Erythroblast (primary cell): ENCODE results near the gene FNBP1L.
A peak's percentile ranks its signal among the peaks of the same experiment; 100 is the strongest.

ENCODE experiments used
- DNase-seq, 2 experiments: peaks; one replicate each; lab custom pipeline; 2025; lab: John Stamatoyannopoulos, UW
- GATA1 ChIP-seq: IDR thresholded peaks from 2 replicates; pipeline ENCODE4 v1.6.1; 2011; ENCODE audit warnings: low read depth, mild to moderate bottlenecking, control low read depth, low read length, moderate library complexity
- POLR2A ChIP-seq: IDR thresholded peaks from 2 replicates; pipeline ENCODE4 v1.6.1; 2011; ENCODE audit warnings: mild to moderate bottlenecking, low read length

The FNBP1L gene

DNA sequence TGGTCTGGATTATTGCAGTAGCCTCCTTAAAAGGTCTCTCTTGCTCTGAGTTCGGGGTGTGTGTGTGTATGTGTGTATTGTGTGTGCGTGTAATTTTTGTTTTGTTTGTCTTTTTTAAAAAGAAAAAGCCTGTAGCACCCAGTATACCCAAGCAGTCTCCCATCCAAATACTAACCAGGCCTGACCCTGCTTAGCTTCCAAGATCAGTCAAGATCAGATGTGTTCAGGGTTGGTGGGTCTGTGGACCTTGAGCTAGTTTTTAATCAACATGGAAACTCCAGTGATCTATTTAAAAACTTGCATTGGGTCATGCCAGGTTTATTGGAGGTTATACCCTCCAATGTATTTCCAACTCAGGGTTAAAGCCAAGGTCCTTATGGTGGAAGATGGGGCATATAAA, 40.3 kb downstream of the FNBP1L start:
- no peak for TF ChIP-seq GATA1
- TF ChIP-seq POLR2A, result no peak

DNA sequence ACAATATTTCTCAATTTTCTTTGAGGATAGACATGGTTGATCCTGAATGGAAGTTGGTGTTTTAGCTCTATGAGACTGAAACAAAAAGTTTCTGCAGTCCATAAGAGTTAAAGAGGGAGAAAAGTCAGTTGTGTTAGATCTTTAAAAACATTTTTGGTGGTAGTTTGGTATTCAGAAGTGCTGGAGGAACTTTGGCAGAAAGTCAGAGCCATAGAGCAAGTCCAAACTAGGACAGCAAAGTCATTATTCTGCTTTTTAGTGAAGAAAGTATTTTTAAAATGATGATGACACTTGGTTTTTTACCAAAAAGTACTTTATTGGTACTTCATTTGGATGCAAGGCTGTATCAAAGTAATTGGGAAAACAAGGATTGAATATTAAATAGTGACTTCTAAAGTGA, 41.8 kb downstream of the FNBP1L start:
- no peak for TF ChIP-seq POLR2A
- no peak for TF ChIP-seq GATA1
- no peak for DNase-seq

More for the DNA sequence above, 40.3 kb downstream of the FNBP1L start:
- peak in 1 of 2 experiments; percentile 7 for DNase-seq

DNA sequence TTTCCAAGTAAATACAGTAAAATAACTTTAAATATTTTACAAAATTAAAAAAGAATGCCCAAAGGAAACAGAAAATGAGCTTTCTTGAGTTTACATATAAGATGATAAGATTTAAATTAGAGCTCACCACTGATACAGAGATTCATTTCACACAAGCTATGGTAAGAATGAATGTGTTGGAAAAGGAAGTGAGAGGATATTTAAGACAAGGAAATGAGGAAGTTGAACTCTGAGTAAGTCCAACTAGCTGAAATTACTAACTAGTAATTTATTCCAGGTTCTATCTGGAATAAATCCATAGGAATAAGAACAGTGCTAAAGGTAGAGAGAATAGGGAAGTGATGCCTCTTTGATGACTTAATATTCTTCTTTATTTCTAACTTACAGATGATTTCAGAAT, 42.4 kb downstream of the FNBP1L start:
- TF ChIP-seq POLR2A (no peak), GATA1 (no peak)
- DNase-seq, result no peak

DNA sequence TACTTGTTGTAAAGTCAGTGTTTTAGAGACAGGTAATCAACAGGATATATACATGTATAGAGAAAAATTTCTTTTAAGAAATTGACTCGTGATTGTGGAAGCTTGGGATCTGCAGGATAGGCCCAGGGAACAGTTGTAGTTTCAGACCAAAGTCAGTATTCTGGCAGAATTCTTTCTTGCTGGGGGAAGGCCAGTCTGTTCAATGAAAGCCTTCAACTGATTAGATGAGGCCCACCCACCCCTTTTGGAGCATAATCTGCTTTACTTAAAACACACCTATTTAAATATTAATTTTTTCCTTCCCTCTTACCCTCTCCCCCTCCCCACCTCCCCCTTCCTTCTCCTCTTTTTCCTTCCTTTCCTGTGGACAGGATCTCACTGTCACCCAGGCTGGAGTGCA, 48.0 kb downstream of the FNBP1L start:
- DNase-seq, result no peak
- TF ChIP-seq GATA1, result no peak
- TF ChIP-seq POLR2A, result no peak

DNA sequence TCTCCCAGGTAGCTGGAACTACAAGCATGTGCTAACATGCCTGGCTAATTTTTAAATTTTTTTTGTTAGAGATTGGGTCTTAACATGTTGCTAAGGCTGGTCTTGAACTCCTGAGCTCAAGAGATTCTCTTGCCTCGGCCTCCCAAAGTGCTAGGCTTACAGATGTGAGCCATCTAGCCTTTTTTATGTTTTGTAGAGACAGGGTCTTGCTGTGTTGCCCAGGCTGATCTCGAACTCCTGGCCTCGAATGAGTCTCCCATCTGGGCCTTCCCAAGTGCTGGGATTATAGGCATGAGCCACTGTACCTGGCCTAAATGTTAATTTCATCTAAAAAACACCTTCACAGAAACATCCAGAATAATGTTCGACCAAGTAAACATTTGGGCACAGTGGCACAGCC, 48.6 kb downstream of the FNBP1L start:
- no peak for DNase-seq
- TF ChIP-seq GATA1, result no peak
- no peak for TF ChIP-seq POLR2A

DNA sequence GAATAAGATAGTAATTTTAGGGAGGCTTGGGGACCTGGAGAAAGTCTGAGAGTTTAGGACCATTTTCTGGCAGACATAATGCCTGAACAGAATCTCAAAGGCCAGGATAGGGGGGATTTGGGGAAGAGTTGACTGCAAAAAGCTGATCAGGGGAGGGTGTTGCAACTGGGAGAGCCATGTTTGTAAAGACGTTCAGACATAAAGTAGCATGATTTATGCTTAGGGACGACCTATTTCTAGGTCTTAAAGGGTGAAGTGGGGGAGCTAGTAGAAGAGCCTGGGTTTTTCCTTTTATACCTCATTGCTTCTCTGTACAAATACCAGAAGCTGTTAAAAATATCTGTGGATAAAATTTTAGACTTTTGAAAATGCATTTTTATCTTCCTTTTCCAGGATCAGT, 51.2 kb downstream of the FNBP1L start:
- DNase-seq, result no peak
- TF ChIP-seq POLR2A (no peak), GATA1 (no peak)

DNA sequence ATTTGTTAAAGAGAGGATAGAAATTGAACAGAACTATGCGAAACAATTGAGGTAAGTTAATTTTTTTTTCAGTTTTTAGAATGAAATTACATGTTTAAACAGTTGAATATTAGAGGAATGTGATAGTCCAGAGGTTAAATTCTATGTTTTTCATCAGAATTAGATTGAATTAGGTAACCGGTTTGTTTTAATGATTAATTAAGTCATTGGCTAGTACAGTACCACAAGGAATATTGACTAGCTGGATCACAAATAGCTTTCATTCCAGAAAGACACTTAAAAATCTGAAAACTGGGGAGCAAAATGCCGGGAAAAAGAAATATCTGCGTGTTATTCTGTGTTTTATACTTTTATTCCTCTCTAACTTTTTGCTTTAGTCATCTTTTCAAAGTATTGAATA, 51.6 kb downstream of the FNBP1L start:
- DNase-seq, result no peak
- TF ChIP-seq POLR2A, result no peak
- TF ChIP-seq GATA1, result no peak

DNA sequence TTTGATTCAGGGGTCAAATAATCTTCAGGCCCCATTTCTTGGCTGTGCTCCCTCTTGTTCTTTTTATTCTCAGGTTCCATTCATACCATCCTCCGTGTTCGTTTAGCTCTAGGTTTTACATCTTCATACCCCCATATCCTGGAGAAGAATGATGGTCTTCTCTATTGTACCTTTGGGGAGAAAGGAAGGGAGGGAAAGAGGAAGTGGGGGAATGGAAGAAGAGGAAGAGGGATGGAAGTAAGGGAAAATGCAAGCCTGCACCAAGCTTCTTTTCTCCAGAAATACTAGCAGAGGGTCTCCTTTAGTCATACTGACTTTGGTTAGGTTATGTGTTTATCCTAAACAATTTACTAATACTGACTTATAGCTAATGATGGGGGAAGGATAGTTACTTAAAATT, 52.4 kb downstream of the FNBP1L start:
- TF ChIP-seq GATA1 (no peak), POLR2A (no peak)
- no peak for DNase-seq

DNA sequence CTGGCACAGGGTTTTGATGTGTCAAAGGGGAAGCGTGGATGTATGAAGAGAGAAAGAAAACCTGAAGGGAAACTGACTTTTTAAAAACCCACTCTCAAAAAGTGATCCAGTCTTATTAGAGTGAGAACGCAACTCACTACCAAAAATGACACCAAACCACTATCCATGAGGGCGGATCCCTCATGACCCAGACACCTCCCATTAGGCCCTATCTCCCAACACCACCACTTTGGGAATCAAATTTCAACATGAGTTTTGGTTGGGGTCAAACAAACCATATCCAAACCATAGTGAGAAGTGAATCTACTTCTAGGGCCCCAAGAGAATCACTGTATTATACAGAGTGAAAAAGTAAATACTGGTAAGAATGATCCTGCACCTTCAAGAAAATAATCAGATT, 53.5 kb downstream of the FNBP1L start:
- peak; percentile 13 to 27 for DNase-seq

DNA sequence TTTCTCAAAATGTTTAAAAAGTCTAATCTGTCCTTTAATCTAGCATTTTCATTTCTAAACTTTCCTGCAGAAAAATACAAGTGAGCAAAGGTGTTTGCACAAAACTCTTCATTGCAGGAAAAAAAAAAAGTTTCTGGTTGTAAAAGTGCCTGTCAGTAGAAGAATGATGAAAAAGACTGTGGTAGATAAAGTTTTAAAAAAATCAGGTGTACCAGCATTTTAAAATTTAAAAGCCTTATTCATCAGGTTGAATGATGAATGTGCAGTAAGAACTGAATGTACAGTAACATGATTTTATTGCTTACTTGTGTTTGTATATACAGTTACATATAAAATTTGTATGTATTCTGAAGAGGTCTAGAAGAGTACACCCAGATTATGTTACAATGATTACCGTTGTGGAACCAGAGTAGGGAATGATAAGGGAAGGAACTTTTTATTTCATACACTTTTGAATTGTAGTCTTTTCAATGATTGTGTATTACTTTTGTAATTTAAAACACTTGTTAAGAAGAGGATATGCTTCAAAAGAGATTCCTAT, 54.0 kb downstream of the FNBP1L start:
- no peak for DNase-seq
- TF ChIP-seq GATA1 (no peak), POLR2A (no peak)

More for the DNA sequence above, 53.5 kb downstream of the FNBP1L start:
- TF ChIP-seq POLR2A, result no peak

DNA sequence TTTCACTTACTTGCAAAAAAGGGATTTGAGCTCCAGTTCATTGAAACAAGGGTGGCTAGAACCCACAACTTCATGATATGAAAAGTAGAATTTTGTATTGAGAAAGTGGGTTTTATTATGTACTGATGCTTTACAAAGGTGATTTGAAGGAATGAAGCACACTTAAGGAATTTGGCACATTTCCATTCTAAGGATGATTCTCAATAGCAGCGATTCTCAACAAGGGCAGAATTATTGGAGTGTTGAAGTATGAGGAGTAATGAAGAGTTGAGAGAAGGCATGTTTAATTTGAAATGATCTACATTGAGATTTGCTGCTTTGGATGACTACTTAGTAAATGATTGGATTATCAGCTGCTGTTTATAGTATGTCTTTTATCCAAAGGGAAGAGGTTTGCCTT, 54.7 kb downstream of the FNBP1L start:
- peak in 1 of 2 experiments; percentile 5 for DNase-seq

DNA sequence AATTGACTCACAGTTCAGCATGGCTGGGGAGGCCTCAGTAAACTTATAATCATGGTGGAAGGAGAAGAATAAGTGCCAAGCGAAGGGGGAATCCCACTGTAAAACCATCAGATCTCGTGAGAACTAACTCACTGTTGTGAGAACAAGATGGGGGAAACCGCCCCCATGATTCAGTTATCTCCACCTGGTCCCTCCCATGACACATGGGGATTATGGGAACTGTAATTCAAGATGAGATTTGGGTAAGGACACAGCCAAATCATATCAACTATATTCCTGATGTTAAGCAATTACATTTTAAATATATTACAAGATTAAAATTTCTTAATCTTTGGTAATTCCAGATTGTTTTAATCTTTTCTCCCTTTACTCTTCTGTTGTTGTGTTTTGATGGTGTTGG, 55.2 kb downstream of the FNBP1L start:
- no peak for TF ChIP-seq GATA1
- no peak for TF ChIP-seq POLR2A
- DNase-seq, result no peak

More for the DNA sequence above, 54.7 kb downstream of the FNBP1L start:
- TF ChIP-seq GATA1 (no peak), POLR2A (no peak)

DNA sequence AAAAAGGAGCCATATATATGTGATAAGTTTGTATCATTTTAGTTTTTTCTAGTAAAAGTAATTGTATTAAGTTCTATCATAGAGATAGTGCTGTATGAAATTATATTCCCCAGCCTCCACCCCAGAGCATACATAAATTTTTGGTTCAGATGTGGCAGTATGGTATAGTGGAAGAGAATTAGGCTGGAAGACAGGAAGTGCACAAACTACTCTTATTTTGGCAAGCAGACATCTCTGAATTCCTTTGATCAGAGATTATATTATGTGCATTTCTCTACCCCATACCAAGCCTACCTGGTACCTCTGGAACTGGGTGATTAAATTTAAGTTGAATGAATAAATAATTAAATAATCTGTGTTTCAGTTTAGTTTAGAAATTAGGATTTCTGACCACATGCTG, 55.9 kb downstream of the FNBP1L start:
- TF ChIP-seq POLR2A, result no peak
- no peak for TF ChIP-seq GATA1
- no peak for DNase-seq

DNA sequence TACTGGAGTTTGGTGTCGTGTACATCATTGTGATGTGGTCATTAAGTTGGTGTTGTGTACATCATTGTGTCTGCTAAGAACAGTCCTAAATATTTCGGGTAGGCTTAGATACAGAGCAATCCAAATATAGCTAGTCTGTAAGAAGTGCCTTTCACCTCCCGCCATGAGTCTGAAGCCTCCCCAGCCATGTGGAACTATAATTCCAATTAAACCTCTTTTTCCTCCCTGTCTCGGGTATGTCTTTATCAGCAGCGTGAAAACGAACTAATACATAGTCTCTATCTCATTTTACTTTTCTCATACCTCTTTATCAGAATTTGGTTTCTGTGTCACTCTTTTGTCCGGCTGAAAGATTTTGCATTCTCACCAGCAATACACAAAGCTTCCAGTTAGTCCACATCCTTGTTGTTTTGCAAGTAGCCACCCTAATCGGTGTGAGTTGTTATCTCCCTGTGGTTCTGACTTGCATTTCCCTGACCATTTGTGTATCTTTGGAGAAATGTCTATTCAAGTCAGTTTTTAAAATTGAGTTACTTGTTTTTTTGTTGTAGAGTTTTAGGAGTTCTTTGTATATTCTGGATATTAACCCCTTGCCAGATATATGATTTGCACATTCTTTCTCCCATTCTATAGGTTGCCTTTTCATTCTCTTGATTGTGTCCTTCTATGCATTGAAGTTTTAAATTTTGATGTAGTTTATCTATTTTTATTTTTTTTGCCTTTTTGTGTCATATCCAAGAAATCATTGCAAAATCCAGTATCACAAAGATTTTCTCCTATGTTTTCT, 56.5 kb downstream of the FNBP1L start:
- TF ChIP-seq GATA1 (no peak), POLR2A (no peak)
- peak; percentile 37 to 57 for DNase-seq

DNA sequence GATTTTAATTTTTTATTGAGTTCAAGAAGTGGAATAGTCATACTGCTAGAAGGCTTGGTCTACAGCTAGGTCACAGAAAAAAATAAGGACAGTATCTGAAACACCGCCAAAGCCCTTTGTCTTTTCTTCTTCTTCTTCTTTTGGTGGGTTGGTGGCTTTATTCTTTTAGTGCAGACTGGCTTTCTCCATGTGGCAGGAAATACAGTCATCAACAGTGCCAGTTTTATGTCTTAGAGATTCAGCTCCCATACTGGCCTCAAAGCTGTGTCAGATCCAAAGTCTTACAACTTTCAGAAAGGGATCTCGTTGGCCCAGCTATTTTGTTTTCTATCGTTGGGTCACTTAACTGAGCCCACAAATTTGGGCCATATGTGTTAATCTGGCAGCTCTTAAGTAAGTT, 58.2 kb downstream of the FNBP1L start:
- no peak for TF ChIP-seq POLR2A
- no peak for TF ChIP-seq GATA1
- no peak for DNase-seq
